ENCODE data around the gene TTC39C.

TTC39C gene

DNA sequence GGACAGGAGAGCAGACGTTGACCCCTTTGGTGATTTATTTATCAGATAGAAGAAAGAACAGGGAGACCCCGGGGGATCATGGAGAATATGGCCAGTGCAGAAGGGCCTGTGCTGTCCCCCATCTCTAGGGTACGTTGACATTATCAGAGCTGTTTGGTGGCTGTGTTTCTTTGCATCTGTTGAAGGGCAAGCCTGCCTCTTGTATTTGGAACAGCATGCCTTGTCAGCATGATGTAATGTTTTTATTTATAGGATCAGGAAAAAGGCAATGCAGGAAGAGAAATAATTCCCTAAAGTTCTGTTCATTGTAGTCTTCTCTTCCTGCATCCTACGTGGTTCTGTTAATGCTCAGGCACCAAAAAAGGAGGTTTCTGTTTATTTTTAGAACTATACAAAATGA is 74.5 kb downstream of the TTC39C start:
- no peak for DNase-seq (ENCODE audit: low spot score)

DNA sequence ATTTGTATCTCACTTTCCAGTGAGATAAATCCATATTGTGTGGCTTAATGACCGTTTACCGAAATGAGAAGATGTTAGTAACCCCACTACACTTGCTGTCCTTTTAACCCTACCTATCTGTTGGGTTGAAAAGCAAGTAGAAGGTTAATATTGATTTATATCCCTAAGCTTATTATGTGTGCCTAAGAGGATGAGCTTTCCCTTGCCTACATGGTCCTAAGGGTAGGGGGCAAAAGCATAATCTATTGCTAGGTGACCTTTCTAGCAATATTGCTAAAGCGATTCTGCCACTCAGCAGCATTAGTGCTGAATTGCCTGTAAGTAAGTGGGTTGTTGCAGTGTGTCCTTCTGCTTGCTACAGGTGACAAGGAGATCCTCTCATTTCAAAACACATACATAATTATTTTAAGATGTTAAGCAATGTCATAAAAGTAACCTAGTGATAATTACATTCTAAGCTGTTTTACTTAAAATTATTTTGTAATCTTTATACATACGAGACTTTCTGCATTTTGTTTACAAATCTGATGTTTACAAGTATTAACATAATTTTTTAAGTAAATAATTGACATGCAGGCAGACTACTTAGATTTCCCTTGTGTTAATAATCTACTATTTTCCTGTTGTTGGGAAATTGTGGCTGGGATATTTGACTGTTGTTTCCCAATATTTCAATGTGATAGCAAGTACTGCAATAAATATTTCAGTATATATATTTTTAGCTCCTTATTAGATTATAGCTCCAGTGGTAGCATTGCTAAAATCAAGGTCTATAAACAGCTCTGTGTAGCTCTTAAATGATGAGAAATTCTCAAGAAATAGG is 75.2 kb downstream of the TTC39C start:
- no peak for DNase-seq (ENCODE audit: low spot score)

DNA sequence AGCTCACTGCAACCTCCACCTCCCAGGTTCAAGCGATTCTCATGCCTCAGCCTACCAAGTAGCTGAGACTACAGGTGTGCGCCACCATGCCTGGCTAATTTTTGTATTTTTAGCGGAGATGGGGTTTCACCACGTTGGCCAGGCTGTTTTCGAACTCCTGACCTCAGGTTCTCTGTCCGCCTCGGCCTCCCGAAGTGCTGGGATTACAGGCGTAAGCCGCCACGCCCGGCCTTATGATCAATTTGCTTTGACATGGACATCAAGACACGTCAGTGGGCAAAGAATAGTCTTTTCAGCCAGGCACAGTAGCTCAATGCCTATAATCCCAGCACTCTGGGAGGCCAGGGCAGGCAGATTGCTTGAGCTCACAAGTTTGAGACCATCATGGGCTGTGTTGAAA is 76.3 kb downstream of the TTC39C start:
- no peak for DNase-seq (ENCODE audit: low spot score)

DNA sequence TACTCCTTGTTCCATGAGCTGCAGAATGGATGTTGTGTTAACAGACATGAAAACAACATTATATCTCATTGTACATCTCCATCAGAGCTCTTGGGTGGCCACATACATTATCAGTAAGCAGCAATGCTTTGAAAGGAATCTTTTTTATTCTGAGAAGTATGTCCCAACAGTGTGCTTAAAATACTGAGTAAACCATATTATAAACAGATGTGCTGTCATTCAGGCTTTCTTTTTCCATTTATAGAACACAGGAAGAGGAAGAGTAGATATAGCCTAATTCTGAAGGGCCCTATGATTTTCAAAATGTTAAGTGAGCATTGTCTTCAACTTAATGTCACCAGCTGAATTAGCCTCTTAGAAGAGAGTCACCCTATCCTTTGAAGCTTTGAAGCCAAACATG is 80.0 kb downstream of the TTC39C start:
- no peak for DNase-seq (ENCODE audit: low spot score)

DNA sequence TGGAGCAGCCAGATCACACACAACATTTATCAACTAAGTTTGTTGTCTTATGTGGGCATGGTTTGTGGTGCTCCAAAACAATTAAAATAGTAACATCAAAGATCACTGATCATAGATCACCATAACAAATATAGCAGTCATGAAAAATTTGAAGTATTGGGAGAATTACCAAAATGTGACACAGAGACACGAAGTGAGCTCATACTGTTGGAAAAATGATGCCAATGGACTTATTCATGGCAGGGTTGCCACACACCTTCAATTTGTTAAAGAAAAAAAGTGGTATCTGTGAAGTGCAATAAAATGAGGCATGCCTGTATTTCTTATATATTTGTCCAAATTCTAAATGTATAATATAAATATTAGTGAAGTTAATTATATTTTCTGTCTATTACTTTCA is 81.4 kb downstream of the TTC39C start:
- DNase-seq (ENCODE audit: low spot score) = no peak

DNA sequence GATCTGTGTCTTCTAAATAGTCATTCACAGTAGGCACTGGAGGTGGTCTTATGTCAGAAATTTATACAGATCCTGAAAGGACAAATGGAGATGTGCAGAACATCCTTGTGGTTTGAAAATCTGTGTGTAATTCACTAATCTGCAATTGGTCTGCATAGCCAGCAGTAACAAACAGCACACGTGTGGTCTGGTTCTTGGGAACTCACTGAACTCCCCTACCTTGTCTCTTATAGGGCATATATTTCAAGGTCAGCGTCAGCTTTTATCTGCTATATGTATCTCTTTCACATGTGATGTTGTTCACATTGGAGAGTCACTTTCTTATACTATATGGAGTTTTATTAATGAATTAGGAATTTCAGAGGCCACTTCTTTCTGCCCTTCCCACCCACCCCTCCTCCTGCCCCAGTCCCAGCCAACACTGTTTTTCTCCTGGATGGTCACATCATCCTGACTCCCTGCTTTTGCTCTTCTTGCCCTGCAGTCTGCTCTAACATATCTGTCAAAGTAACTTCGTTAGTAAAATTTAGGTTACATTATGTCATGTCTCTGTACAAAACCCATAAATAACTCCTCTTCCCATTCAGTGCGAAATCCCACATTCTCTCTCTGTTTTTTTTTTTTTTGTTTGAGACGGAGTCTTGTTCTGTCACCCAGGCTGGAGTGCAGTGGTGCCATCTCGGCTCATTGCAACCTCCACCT is 88.9 kb downstream of the TTC39C start:
- DNase-seq (ENCODE audit: low spot score) = no peak

DNA sequence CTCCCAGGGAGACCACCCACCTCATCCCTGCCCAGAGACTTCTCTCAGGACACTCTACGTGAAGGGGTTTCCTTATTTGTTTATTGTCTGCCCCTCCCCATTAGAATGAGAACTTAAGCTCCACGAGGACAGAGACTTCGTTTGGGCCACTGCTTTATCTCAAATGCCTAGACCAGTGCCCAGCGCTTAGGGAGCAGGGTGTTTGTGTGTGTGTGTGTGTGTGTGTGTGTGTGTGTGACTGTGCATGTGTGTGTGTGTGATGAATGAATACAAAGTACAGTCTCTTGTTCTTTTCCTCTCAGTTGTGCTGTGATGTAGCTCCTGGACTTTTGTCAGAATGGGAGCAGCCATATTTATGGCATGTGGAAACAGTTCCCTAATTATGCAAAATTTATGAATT is 89.9 kb downstream of the TTC39C start:
- no peak for DNase-seq (ENCODE audit: low spot score)

DNA sequence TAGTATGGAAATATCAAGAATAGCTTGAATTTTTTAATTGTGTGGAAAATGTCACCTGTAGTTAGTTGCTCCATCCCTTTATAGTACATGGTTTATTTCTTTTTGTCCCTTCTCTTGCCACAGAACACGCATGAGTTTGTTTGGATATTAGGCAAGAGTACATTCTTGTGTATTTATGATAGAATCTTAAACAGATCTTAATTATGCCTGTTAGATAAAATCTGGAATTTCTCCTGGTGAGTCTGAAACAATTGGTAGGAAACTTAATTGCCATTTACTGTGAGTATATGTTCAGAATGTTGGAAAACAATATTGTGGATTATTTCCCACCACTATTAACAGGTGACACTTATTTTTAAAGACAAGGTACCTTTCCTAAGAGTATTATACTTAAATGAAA is 94.1 kb downstream of the TTC39C start:
- DNase-seq (ENCODE audit: low spot score) = no peak

DNA sequence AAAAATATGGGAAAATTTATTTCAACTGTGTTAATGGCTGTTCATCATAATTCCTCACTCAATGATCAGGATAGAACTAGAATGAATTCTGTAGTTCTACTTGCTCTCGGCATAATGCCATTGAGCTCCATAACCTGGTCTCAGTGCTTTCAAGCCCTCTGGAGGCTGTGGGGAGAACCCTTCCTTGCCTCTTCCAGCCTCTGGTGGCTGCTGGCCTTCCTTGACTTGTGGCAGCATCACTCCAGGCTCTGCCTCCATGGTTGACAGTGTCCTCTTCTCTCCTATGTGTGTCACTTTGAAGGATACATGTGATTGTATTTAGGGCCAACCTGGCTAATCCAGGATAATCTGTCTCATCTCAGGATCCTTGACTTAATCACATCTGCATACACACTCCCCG is 97.4 kb downstream of the TTC39C start:
- DNase-seq (ENCODE audit: low spot score) = no peak

DNA sequence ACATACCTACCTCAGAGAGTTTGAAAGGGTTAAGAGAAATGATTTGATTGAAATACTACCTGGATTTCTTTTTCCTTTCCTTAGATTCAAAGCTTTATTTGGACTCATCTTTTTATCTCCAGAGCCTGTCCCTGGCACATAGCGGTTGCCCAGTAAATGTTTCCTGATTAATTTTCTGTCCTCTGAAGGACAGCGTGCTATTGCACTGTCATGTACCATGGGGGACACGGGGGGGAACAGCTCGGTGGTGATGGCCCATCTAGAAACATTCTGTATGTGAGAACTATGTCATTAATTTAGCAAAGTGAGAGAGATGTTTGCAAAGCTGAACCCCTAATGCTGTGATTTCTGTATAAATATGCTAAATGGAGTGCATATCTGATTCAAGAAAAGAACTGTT is 97.9 kb downstream of the TTC39C start:
- DNase-seq (ENCODE audit: low spot score) = no peak

DNA sequence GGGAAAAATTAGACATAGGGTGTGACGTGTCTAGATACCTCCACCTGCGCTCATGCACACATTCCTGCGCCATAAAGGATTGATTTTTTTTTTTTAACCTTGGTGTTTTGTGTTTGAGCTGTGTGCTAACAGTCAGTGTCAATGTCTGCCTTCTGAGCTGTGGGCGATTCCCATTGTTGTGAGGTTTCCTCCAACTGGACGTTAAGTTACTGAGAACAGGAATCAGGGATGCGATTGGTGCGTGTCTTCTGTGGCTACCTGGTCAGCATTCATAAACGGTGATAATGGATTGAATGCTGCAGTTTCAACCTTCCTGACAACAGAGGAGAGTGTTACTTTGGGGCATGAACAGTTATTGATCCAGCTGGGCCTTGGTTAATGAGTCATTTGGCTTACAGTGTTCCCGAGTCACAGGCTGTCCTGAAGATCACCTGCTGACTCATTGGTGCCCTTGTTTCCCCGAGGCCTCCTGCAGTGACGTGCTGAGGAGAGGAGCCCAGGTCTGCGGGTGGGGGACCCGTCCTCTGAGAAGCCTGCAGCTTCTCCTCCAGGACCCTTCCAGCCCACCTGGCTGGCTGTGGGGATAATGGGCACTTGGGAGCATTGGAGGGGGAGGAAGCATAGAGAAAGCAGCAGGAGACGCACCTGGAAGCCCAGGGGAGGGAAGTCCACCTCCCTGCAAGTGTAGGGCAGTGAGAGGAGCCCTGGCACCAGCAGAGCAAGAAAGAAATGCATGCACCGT is 98.5 kb downstream of the TTC39C start:
- peak; percentile 35 for DNase-seq (ENCODE audit: low spot score)

DNA sequence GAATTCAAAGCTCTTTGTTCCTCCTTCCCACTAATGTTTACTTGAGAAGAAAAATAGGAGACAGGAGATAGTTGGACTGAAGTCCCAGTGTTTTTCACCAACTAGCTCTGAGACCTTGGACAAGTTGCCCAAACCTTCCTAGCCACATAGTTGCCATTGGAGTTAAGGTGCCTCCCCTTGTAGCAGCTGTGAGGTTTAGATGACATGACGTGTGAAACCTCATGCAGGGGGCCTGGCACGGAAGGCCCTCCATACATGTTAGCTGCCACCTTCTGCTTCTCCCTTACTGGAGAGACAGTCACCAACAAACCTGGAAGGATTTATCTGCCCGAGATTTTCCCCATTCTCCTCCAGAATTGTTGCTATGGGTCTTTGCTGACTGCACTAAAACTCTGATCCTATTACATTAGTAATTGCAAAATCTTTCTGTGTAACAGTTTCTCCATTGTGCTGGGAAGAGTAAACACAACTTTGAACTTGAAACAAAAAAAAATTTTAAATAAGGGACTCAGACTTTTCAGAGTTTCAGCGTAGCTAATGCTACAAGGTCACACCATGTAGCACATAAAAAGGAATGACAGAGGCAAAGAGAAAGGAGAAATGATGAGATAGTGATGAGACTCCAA is 100.5 kb downstream of the TTC39C start:
- DNase-seq (ENCODE audit: low spot score) = no peak

DNA sequence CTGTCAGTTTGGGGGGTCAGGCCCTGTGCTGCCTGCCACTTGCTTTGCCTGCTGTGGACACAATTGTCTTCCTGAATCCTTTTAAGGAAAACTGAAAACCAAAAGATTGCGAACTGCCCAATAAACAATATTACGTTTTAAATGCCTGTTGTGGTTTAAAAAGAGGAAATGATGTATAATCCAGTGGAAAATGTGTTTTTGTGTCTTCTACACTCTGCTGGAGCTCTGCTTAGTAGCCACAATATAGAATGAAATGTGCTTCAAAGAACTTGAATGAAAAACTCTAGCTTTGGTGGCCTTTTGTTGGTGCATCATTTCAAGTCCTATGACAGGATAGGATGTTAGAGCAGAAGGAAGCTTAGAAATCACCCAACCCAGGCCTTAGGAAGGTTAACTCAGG is 101.1 kb downstream of the TTC39C start:
- DNase-seq (ENCODE audit: low spot score) = no peak

DNA sequence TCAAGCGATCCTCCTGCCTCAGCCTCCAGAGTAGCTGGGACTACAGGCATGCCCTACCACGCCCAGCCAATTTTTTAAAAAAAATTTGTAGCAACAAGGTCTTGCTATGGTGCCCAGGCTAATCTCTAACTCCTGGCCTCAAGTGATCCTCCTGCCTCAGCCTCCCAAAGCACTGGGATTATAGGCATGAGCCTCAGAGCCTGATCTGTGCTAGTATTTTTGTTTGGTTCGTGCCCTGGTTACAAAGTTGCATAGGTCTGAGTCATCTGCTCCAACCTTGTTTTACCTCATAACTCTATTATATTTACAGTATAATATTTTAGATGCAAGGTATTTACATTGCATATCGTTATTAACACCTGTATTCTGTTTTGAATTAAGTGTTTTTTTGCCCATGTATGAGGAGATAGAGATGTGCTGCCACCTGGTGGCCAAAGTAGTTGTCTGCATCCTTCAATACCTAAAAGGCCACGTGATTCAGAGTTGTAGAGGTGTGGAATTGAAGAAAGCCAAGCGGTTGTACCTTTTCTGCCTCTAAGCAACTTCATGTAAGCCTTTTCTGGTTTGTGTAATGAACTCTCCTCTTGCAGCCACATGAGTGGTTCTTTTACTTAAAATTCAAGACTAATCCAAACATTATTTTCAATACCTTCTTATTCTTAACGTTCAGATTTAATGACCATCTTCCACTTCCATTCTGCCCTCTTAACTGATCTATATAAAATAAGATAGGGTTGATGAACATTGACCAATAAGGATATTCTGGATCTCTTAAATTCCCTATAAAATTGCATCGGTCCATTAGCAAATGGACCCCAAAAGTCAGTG is 104.4 kb downstream of the TTC39C start:
- DNase-seq (ENCODE audit: low spot score) = no peak

DNA sequence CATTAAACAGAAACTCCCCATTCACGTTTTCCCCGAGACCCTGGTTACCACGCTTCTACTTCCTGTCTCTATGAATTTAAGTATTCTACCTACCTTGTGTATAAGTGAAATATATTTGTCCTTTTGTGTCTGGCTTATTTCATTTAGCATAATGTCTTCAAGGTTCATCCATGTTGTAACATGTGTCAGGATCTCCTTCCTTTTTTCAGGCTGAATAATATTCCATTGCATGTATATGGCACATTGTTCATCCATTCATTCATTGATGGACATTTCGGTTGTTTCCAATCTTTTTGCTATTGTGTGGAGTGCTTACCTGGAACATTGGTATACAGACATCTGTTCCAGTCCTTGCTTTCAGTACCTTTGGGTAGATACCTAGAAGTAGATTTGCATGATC is 106.1 kb downstream of the TTC39C start:
- no peak for DNase-seq (ENCODE audit: low spot score)

DNA sequence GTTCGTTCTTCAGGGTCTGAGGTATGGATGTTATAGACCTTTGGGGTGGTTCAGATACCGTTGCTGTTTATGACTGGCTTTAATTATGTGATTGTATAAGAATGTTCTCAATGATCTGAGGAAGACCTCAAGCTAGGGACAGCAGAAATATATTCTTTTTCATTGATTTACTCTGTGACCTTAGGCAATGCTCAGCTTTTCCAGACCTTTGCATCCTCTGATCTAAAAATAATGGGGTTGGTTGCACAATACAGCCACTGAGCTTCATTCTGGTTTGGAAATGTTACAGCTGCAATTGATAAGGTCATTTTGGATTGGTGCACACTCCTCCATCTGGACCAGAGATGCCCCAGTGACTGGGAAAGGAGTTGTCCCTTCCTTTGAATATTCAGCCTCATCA is 107.1 kb downstream of the TTC39C start:
- no peak for DNase-seq (ENCODE audit: low spot score)

DNA sequence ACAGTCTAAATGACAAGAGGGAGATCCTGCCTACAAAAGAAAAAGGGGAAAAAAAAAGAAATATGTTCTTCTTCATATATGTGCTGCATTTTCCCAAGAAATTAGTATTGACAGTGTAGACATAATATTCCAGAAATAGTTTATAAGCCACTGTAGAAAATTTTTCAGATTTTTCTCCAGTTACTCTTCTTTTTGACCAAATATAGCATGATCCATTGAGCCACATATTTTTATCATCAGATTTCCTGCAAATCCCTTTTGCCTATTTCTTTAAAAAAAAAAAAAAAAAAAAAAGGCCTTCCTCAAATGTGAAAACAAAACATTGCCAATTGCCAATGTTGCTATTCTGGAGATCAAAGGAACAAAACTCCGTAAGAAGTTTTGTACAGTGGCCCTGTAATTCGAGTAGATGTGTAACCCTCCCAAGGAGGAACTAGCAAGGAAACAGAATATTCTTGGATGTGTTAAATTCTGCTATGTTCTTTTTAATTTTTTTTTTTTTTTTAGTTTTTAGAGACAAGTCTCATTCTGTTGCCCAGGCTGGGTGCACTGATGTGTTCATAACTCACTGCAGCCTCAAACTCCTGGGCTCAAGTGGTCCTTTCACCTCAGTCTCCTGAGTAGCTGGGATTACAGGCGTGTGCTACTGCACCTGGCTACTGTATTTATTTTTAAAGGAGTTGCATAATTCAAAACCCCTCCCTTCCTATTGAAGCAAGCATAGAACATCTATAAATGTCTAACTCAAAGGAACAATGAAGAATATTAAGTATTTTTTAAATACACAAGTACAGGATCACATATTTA is 111.8 kb downstream of the TTC39C start:
- DNase-seq (ENCODE audit: low spot score) = no peak

DNA sequence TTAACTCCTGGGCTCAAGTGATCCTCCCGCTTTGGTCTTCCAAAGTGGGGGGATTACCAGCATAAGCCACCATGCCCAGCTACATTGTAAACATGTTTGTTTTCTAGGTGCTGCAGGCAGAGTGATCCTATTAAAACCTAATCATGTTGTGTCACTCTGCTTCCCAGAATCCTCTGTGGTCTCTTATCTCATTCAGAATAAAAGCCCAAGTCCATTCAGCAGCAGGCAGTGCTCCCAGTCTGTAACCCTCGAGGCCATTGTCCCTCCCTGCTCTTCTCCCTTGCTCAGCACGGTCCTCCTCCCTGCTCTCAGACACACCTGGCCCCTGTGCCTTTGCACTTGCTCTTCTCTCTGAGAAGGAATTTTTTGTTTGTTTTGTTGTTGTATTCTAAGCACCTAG is 113.2 kb downstream of the TTC39C start:
- no peak for DNase-seq (ENCODE audit: low spot score)

DNA sequence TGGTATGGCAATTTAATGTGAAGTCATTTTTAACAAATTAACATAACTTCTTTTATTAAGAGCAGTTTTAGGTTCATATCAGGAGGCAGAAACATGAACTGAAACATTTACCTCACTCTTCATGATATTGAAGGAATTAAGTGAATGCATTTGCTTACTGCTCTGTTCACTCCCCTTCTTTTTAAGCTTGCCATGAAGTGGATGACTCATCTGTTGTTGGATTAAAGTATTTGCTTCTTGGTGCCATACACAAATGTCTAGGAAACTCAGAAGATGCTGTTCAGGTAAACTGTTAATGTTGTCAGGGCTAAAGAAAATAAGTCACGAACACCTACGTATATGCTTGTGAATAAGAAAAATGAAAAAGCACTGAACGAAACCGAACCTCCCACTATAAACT is 114.1 kb downstream of the TTC39C start:
- DNase-seq (ENCODE audit: low spot score) = no peak

DNA sequence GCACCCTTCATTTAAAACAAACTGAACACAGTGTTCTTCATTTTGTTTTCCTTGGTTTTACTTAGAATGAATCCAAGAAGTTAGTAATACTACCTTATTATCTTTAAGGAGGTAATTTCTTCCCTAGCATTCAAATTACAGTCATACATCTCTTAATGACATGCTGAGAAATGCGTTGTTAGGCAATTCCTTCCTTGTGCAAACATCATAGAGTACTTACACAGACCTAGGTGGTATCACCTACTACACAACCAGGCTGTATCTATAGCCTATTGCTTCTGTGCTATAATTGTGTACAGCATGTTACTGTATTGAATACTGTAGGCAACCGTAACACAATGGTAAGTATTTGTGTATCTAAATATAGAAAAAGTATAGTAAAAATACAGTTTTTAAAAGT is 115.9 kb downstream of the TTC39C start:
- no peak for DNase-seq (ENCODE audit: low spot score)

DNA sequence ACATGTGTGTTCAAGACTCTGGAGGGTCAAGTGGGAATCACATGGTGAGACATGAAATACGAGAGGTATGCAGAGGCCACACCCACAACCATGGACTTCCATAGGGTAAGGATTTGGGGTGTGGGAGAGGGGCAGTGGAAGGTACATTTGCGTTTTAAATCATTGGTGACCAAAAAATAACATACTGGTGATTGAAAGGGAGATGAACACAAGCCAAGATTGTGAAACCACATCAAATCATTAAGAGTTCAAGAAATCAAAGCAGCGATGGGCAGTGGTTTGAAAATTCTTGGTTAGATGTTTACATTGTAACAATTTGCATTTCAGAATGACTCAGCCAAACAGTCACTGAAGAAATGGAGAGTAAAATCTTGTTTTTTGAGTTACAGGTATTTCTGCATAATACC is 122.4 kb downstream of the TTC39C start:
- no peak for DNase-seq (ENCODE audit: low spot score)

Measured in HuH-7 (cell line).